ENCODE results near the gene SMARCC2. TPM values are rescaled to one million over a fixed set of nuclear protein-coding genes. Genes with fewer than 3 reads are reported as not detected.

Gene SMARCC2
- total and polyA plus RNA-seq, 9 of the 15 experiments (the other 6 are each of a cell fraction or from before 2014, with no cell fraction given) = 11.9 to 86.0 (median 36.6) TPM

- TF ChIP-seq YY1 (IDR thresholded peaks at IDR 0.05; ENCODE audit: borderline replicate concordance in 1 of 3, control insufficient read depth in 1 of 3, extremely low read depth in 1 of 3, insufficient read depth in 3 of 3, insufficient read length in 1 of 3, insufficient replicate concordance in 2 of 3, low read depth in 1 of 3, low read length in 2 of 3) (peak in 1 of 3 experiments; percentile 28), FOXA3 (CRISPR knock-in tag; conservative IDR thresholded peaks at IDR 0.05 in 1 of 2, IDR thresholded peaks at IDR 0.05 in 1 of 2) (no peak), ZNF79 (CRISPR knock-in tag; IDR thresholded peaks at IDR 0.05; ENCODE audit: low read depth) (no peak), SIX5 (IDR thresholded peaks at IDR 0.05; ENCODE audit: borderline replicate concordance in 1 of 2, insufficient read depth in 1 of 2, low read depth in 1 of 2, low read length in 2 of 2) (no peak), HMG20A (CRISPR knock-in tag; conservative IDR thresholded peaks at IDR 0.05) (no peak), ZBTB26 (CRISPR knock-in tag; IDR thresholded peaks at IDR 0.05) (no peak), PPARD (CRISPR knock-in tag; IDR thresholded peaks at IDR 0.05) (no peak), LARP7 (IDR thresholded peaks at IDR 0.05) (no peak), SP2 (IDR thresholded peaks at IDR 0.05; ENCODE audit: extremely low read depth, low read depth, low read length, poor library complexity, severe bottlenecking) (no peak), TBP (optimal IDR thresholded peaks at IDR 0.05; ENCODE audit: low read depth, low read length) (peak; percentile 99), ZNF12 (CRISPR knock-in tag; IDR thresholded peaks at IDR 0.05) (no peak), C11orf30 (IDR thresholded peaks at IDR 0.05; ENCODE audit: low read depth) (no peak), BRD9 (IDR thresholded peaks at IDR 0.05; ENCODE audit: low read depth, partially characterized antibody) (peak; percentile 68), POLR2AphosphoS5 (IDR thresholded peaks at IDR 0.05; ENCODE audit: control insufficient read depth, insufficient read depth, low read depth, low read length) (peak; percentile 18; the same call in 1 of the 2 replicates), POLR2B (IDR thresholded peaks at IDR 0.05; ENCODE audit: low read depth, partially characterized antibody) (peak; percentile 56), BDP1 (IDR thresholded peaks at IDR 0.05; ENCODE audit: insufficient read depth, insufficient read length) (peak; percentile 83), MTA2 (IDR thresholded peaks at IDR 0.05; ENCODE audit: low read depth) (no peak), ZNF830 (CRISPR knock-in tag; IDR thresholded peaks at IDR 0.05) (no peak), ZKSCAN3 (CRISPR knock-in tag; IDR thresholded peaks at IDR 0.05) (no peak), HMG20B (CRISPR knock-in tag; IDR thresholded peaks at IDR 0.05) (no peak), NCOA2 (IDR thresholded peaks at IDR 0.05; ENCODE audit: partially characterized antibody in 2 of 2) (no peak), ZNF324 (CRISPR knock-in tag; IDR thresholded peaks at IDR 0.05) (no peak), CREBBP (IDR thresholded peaks at IDR 0.05; ENCODE audit: low read depth, low read length) (no peak), POLR2G (IDR thresholded peaks at IDR 0.05; ENCODE audit: low read depth, low read length) (peak; percentile 70; the same call in 1 of the 2 replicates), ILF3 (IDR thresholded peaks at IDR 0.05; ENCODE audit: borderline replicate concordance) (no peak)
- TF ChIP-seq, protein P1, sequence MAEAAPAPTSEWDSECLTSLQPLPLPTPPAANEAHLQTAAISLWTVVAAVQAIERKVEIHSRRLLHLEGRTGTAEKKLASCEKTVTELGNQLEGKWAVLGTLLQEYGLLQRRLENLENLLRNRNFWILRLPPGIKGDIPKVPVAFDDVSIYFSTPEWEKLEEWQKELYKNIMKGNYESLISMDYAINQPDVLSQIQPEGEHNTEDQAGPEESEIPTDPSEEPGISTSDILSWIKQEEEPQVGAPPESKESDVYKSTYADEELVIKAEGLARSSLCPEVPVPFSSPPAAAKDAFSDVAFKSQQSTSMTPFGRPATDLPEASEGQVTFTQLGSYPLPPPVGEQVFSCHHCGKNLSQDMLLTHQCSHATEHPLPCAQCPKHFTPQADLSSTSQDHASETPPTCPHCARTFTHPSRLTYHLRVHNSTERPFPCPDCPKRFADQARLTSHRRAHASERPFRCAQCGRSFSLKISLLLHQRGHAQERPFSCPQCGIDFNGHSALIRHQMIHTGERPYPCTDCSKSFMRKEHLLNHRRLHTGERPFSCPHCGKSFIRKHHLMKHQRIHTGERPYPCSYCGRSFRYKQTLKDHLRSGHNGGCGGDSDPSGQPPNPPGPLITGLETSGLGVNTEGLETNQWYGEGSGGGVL (CRISPR knock-in tag; IDR thresholded peaks at IDR 0.05) = no peak
These were observed 823 bp upstream of the SMARCC2 start (continued) for GRCh38 chr12:56189918-56190694.

Measured in K562 (cell line).